Activated CD8-positive, alpha-beta memory T cell treated with anti-CD3 and anti-CD28 coated beads, Interleukin-2, amount 50 U/mL, for 1 hour (primary cell): ENCODE measurements around the gene ANKRD33B.

Experiments used
- DNase-seq: peaks from one replicate; pipeline ENCODE4 v3.0.0-alpha.2; 2020; ENCODE audit errors: extremely low read depth

The ANKRD33B gene

GRCh38 chr5:10676224-10676623 is 112.4 kb downstream of the ANKRD33B start:
- DNase-seq: no peak

DNA sequence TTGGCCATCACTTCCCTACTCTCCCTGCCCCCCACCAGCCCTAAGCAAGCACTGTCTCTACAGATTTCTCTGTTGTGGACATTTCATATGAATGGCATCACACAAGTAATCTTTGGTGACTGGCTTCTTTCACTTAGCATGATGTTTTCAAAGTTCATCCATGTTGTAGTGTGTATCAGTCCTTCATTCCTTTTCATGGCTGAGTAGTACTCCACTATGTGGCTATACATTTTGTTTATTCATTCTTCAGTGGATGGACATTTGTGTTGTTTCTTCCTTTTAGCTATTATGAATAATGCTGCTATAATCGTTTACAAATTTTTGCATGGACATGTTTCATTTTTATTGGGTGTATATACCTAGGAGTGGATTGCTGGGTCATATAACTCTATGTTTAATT is 113.1 kb downstream of the ANKRD33B start:
- DNase-seq: no peak

- DNase-seq: no peak
These were observed 113.7 kb downstream of the ANKRD33B start for GRCh38 chr5:10677533-10677932.

- no peak for DNase-seq
These were observed 114.4 kb downstream of the ANKRD33B start for GRCh38 chr5:10678244-10678643.

GRCh38 chr5:10679336-10679988 is 115.6 kb downstream of the ANKRD33B start:
- no peak for DNase-seq

DNA sequence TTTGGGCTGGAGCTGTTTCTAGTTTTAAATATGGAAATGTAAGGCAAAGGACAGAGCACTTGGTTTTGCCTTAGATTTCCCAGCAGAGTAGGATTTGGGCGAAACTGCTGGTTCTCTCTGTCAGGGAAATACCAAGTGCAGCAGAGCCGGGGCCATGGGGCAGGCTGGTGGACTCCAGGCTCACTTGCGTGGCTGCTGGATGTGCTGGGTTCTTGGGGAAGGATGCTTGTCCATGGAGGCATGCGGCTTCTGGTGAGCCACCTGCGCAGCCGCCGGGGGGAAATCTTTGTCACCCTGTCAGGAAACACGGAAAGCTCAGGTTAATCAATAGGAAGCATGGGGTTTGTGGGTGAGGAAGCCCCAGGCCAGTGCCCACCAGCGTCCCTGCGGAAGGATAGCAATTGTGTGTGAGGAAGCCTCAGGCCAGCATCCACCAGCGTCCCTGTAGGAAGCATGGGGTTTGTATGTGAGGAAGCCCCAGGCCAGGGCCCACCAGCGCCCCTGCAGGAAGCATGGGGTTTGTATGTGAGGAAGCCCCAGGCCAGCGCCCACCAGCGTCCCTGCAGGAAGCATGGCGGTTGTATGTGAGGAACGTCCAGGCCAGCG is 117.1 kb downstream of the ANKRD33B start:
- no peak for DNase-seq

DNA sequence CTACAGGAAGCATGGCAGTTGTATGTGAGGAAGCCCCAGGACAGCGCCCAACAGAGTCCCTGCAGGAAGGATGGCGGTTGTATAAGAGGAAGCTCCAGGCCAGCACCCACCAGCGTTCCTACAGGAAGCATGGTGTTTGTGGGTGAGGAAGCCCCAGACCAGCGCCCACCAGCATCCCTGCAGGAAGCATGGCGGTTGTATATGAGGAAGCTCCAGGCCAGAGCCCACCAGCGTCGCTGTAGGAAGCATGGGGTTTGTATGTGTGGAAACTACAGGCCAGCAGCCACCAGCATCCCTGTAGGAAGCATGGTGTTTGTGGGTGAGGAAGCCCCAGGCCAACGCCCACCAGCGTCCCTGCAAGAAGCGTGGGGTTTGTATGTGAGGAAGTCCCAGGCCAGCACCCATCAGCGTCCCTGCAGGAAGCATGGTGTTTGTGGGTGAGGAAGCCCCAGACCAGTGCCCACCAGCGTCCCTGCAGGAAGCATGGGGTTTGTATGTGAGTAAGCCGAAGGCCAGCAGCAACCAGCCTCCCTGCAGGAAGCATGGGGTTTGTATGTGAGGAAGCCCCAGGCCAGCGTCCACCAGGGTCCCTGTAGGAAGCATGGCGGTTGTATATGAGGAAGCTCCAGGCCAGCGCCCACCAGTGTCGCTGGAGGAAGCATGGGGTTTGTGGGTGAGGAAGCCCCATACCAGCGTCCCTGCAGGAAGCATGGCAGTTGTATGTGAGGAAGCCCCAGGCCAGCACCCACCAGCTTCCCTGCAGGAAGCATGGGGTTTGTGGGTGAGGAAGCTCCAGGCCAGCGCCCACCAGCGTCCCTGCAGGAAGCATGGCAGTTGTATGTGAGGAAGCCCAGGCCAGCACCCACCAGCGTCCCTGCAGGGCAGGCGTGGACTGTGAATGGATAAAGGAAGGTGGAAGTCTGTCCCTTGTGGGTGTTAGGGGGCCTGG is 118.1 kb downstream of the ANKRD33B start:
- DNase-seq: no peak

GRCh38 chr5:10682801-10683525 is 119.1 kb downstream of the ANKRD33B start:
- DNase-seq: no peak

GRCh38 chr5:10684303-10685086 is 120.6 kb downstream of the ANKRD33B start:
- no peak for DNase-seq

- no peak for DNase-seq
These were observed 121.2 kb downstream of the ANKRD33B start for GRCh38 chr5:10685115-10685521.

- DNase-seq: no peak
These were observed 123.0 kb downstream of the ANKRD33B start for GRCh38 chr5:10686890-10687289.

DNA sequence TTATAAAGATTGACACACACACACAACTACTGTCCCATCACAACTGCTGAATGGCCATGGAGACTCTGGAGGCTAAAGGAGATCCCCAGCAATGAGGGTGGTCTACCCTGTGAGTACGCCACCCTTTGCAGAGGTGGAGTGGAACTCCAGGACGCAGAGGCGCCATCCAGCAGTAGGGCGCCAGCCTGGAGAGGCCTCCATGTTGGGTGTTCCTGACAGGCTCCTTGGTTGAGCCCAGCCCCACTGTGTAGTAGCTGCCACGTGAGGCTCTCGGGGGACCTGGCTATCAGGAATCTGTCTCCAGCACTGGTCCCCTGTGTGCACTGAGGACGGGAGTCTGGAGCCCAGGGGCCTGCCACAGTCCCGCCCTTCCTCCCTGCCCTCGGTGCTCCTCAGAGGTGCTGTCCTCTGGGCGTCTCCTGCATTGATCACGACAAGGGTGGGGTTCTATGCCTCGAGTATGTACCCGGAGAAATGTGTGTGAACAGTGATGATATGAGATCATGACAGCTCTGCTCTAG is 124.8 kb downstream of the ANKRD33B start:
- DNase-seq: no peak

DNA sequence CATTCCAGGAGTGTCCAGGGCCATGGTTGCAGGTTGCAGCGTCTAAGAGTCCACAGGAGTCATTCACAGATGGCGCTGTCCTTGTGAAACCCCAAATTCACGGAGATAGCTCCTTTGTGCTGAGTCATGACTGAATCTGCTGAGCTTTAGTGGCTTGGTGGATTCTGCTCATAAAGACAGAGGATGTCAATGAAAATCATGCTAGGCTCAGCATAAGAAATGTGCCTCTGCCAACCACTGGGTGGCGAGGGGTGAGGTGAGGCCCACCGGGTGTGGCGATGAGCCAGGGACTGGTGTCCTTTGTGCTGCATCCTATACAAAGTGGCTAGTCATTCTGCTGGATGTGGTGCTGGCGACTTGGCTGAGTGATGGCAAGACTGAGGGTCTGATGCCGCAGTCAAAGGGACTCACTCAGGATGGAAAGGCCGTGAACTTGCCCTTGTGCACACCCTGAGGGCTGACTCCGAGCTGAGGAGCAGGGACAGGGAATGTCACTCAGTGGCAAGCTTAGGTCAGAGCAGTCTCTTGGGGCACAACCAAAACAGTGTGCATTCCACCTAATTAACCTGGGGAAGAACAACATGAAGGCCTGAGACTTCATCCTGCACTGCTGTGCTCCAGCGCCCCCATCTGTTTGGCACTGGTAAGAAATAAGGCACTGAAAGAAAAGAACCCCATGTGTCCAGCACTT is 125.7 kb downstream of the ANKRD33B start:
- DNase-seq: no peak

GRCh38 chr5:10690460-10691440 is 126.9 kb downstream of the ANKRD33B start:
- no peak for DNase-seq

GRCh38 chr5:10691826-10692785 is 128.2 kb downstream of the ANKRD33B start:
- DNase-seq: no peak

DNA sequence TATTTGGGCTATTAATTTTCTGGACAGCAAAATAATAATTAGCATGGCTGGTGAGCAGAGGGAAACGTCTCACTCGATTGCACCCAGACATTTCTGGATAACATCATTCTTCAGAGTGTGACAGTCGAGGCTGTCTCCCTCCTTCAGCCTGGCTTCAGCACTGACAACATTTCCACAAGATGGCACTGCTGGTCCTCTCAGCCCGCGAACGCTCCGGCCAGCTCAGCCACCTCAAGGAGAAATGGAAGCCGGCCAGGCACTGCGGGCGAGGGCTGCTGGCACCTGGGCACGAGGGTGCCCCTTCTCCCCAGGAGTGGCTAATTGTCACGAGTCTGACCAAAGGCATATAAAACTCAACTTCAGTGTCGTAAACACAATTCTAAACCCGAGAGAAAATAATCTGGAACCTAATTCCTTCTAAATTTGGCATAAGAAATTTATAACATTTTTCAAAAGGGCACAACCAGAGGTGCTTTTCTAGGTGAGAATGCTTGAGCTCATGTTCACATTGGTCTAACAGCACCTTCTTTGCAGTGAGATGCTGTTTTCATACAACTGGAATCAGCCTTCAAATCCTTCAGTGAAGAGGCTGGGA is 131.3 kb downstream of the ANKRD33B start:
- no peak for DNase-seq

DNA sequence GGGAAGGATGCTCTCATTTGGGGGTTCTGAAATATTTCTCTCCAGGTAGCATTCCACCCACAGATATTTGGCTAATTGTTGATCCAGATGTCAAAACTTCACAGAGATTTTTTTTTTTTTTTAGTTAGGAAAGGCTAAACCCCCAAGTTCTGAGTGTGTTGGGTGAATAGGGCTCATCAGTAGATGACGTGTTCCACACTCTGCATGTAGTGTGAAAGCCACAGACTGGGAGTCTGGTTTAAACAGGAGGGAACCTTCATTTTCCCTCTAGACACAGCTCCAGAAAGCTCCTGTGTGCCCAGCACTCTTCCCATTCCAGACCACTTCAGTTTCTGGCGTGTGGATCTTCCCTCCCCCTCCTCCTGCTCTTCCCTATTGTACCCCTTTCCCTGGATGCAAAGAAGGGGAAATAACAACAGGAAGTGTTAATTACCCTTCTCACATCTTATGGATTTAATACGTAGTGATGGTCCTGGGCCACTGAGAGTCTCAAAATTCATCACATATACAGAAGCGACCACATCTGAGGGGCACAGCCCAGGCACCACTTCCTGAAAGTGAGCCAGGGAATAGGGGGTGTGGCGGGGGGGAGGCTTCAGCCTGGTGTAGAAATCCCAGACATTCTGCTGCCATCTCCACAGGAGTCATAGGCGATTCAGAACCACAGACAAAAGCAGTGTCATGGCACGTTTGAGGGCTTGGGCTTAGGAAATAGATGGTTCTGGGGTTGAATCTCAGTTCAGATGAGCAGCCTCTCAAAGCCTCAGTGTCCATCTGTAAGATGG is 132.1 kb downstream of the ANKRD33B start:
- no peak for DNase-seq
